ENCODE data around the gene AFF3. TPM values are rescaled to one million over a fixed set of nuclear protein-coding genes. Genes with fewer than 3 reads are reported as not detected.

The AFF3 gene
- total and polyA plus RNA-seq, 2 of the 13 experiments (the other 11 are each of a cell fraction or from before 2014, with no cell fraction given), result not detected

- BruUV-seq (replicated peaks), result no TSS peak
- CTCF ChIA-PET (ENCODE audit: low intra/inter-chr PET ratio, low total read pairs), result no interaction called here
- POLR2A ChIA-PET, result no interaction called here
- in situ Hi-C loops (cut with HindIII; ENCODE audit: extremely low pct_ligation_motif_present, low pct_unique_long_range_greater_than_20kb), result no loop called here
- TF ChIP-seq BCL6 (CRISPR knock-in tag; IDR thresholded peaks at IDR 0.05) (no peak), MAFK (conservative IDR thresholded peaks at IDR 0.05 in 1 of 2, IDR thresholded peaks at IDR 0.05 in 1 of 2; ENCODE audit: low read length in 2 of 2) (peak; percentile 36 to 49; a peak in 2 of 4 replicates), SOX5 (CRISPR knock-in tag; IDR thresholded peaks at IDR 0.05; ENCODE audit: borderline replicate concordance) (no peak), MAFF (IDR thresholded peaks at IDR 0.05; ENCODE audit: low read depth, low read length) (0 out of 2 replicates have a peak, but pooled peaks have one; percentile 19), ZNF687 (CRISPR knock-in tag; IDR thresholded peaks at IDR 0.05) (no peak)
- Histone ChIP-seq H3K36me3 (replicated peaks in 1 of 2; ENCODE audit: control insufficient read depth in 1 of 2, insufficient read depth in 2 of 2, low read length in 2 of 2) (no peaks in the 10 kb centered on the region), H3K4me2 (ENCODE audit: low read depth, low read length) (no peak overlapping the region), H3K27me3 (ENCODE audit: control insufficient read depth in 1 of 2, insufficient read depth in 2 of 2, low read length in 2 of 2) (peaks cover 0 to 5% of the 10 kb centered on the region in 2 experiments; a peak in 2 of 5 replicates), H4K20me1 (ENCODE audit: insufficient read depth, low read length) (no peaks in the 10 kb centered on the region), H3K4me1 (ENCODE audit: insufficient read depth, low read length) (no peaks in the 10 kb centered on the region), H3K4me3 (replicated peaks in 1 of 3; ENCODE audit: insufficient read depth in 1 of 3, low read depth in 2 of 3, low read length in 3 of 3) (no peak overlapping the region), H3K9me3 (ENCODE audit: low read length) (no peaks in the 10 kb centered on the region), H3K79me2 (ENCODE audit: insufficient read depth, low read length) (no peaks in the 10 kb centered on the region), H3K27ac (ENCODE audit: extremely low read length, insufficient read depth, low read length) (no peak overlapping the region), H2AFZ (ENCODE audit: low read length) (no peak overlapping the region), H3K9ac (ENCODE audit: insufficient read depth, low read depth, low read length) (no peak overlapping the region)
- ATAC-seq (no peak), DNase-seq (ENCODE audit: low spot score) (no peak), FAIRE-seq (no peak)
- intact Hi-C loops (cut with micrococcal nuclease; ENCODE audit: unreplicated experiment), result no loop called here
- 26% methylated on average over 3 of the region's 3 CpGs for WGBS (ENCODE audit: low lambda C conversion rate)
Measured at GRCh38 chr2:99960790-99961189, 181.6 kb downstream of the AFF3 start.

Measured in HepG2 (cell line).